Ishikawa (cell line): ENCODE data around the gene GLIS2.

Experiments
- CEBPB ChIP-seq: IDR thresholded peaks from 2 replicates; pipeline ENCODE4 v1.6.1; 2012
- CREB1 ChIP-seq: IDR thresholded peaks from 2 replicates; pipeline ENCODE4 v1.6.1; 2012; ENCODE audit warnings: low read depth
- EGR1 ChIP-seq: IDR thresholded peaks from 2 replicates; pipeline ENCODE4 v1.6.1; 2012
- EP300 ChIP-seq: IDR thresholded peaks from 2 replicates; pipeline ENCODE4 v1.6.1; 2012; ENCODE audit warnings: borderline replicate concordance
- FOXM1 ChIP-seq: IDR thresholded peaks from 2 replicates; pipeline ENCODE4 v1.6.1; 2012; ENCODE audit warnings: low read depth, borderline replicate concordance
- MAX ChIP-seq: IDR thresholded peaks from 2 replicates; pipeline ENCODE4 v1.6.1; 2012
- NFIC ChIP-seq: IDR thresholded peaks from 2 replicates; pipeline ENCODE4 v1.6.1; 2012
- RAD21 ChIP-seq: IDR thresholded peaks from 2 replicates; pipeline ENCODE4 v1.6.1; 2012; ENCODE audit warnings: low read depth
- REST ChIP-seq: IDR thresholded peaks from 2 replicates; pipeline ENCODE4 v1.6.1; 2012; ENCODE audit warnings: low read depth, mild to moderate bottlenecking
- TAF1 ChIP-seq: IDR thresholded peaks from 2 replicates; pipeline ENCODE4 v1.6.1; 2012; ENCODE audit warnings: low read depth, mild to moderate bottlenecking
- TCF12 ChIP-seq: IDR thresholded peaks from 2 replicates; pipeline ENCODE4 v1.6.1; 2012; ENCODE audit warnings: low read depth
- USF1 ChIP-seq: IDR thresholded peaks from 2 replicates; pipeline ENCODE4 v1.6.1; 2012

GRCh38 chr16:4320571-4321137, 4.8 kb downstream of the GLIS2 start:
- no peak for TF ChIP-seq TAF1
- no peak for TF ChIP-seq EP300
- TF ChIP-seq REST = no peak
- TF ChIP-seq CREB1 = no peak
- TF ChIP-seq NFIC = no peak
- no peak for TF ChIP-seq MAX
- TF ChIP-seq RAD21 = no peak
- no peak for TF ChIP-seq CEBPB
- TF ChIP-seq TCF12 = no peak
- no peak for TF ChIP-seq EGR1
- TF ChIP-seq FOXM1 = no peak
- TF ChIP-seq USF1 = no peak
